Erythroblast (primary cell): ENCODE data around the gene IL21.

Experiments
- DNase-seq, 2 experiments: peaks; one replicate each; lab custom pipeline; 2025; lab: John Stamatoyannopoulos, UW
- GATA1 ChIP-seq: IDR thresholded peaks from 2 replicates; pipeline ENCODE4 v1.6.1; 2011; ENCODE audit warnings: low read depth, mild to moderate bottlenecking, control low read depth, low read length, moderate library complexity
- POLR2A ChIP-seq: IDR thresholded peaks from 2 replicates; pipeline ENCODE4 v1.6.1; 2011; ENCODE audit warnings: mild to moderate bottlenecking, low read length

Gene IL21

GRCh38 chr4:122652379-122652778 lies 31.5 kb upstream of the IL21 start:
- peak; percentile 57 to 63 for DNase-seq
- TF ChIP-seq POLR2A, result no peak

- no peak for TF ChIP-seq POLR2A
- TF ChIP-seq GATA1, result no peak
- no peak for DNase-seq
Measured at GRCh38 chr4:122650148-122650547, 29.3 kb upstream of the IL21 start.

GRCh38 chr4:122647656-122648055 lies 26.8 kb upstream of the IL21 start:
- TF ChIP-seq POLR2A (no peak), GATA1 (no peak)
- no peak for DNase-seq

GRCh38 chr4:122643257-122643656 lies 22.4 kb upstream of the IL21 start:
- no peak for DNase-seq
- no peak for TF ChIP-seq POLR2A
- no peak for TF ChIP-seq GATA1

GRCh38 chr4:122639181-122639580 lies 18.3 kb upstream of the IL21 start:
- no peak for DNase-seq
- TF ChIP-seq POLR2A (no peak), GATA1 (no peak)

DNA sequence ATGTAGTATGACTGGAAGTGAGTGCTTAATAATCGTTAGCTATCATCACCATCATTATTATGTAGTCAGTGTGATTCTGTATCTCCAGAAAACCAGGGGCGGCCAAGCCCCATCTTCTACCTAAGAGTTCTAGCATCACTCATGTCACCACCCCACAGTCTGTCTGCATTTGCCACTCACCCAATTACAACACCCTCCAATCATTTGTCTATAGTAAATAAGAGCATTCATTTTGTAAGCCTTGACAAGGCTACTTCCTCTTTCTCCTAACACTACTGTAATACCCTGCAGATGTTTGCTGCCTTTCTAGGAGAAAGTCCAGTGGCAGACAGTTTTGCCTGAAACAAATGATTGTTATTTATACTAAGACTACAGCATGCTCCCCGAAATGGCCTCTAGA lies 15.8 kb upstream of the IL21 start:
- TF ChIP-seq GATA1, result no peak
- no peak for TF ChIP-seq POLR2A

GRCh38 chr4:122635205-122635604 lies 14.3 kb upstream of the IL21 start:
- no peak for TF ChIP-seq GATA1
- no peak for TF ChIP-seq POLR2A
- no peak for DNase-seq

More for the DNA sequence above, 15.8 kb upstream of the IL21 start:
- DNase-seq, result no peak

DNA sequence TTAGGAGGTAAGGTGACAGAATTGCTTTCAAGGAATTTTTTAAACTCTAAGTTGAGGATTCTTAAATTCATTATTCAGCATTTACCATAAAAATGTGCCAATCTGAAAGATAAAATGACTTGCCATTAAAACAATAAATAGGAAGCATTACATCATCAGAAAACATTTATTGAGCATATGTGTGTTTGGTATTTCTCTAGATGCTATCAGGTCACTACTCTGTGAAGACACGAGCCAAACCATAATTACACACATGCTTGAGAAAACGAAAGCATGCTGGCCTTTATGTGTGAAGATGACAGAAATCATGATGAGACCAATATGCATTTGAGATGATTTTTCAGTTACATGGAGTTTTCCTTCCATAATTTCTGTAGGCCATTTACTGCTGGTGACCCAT lies 12.3 kb upstream of the IL21 start:
- no peak for DNase-seq

DNA sequence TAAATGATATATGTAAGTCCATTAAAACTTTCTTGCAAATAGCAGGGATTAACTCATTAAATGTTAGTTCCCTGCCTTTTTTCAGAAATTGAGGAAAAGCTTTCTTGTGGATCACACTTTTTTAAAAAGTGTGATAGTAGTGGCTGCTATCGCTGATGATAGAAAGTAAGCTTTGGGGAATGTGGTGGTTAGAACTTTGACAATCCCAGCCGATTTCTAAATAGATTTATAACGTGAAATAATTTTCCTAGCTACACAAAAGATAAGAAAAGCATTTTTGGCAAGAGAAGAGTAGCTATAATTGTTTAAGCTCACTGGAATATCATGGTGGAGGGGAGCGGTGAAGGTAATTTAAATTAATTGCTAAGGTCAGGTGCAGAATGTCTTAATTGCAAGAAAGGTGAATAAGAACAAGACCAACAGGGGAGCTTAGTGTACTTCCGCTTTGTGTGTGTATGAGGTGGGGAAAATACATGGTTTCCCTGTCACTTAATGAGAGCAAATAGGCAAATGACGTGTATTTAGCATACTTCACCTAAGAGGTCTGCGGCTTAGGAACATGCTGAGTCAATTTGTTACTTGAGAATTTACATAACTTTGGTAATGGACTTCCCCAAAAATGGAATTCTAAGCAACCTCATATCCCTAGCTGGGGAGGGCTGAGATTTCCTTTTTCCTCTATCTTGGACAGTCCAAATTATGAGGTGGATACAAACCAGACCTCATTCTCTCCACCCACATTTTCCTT lies 11.7 kb upstream of the IL21 start:
- TF ChIP-seq GATA1 (no peak), POLR2A (no peak)
- no peak for DNase-seq

More for the DNA sequence above, 12.3 kb upstream of the IL21 start:
- TF ChIP-seq POLR2A, result no peak
- no peak for TF ChIP-seq GATA1

DNA sequence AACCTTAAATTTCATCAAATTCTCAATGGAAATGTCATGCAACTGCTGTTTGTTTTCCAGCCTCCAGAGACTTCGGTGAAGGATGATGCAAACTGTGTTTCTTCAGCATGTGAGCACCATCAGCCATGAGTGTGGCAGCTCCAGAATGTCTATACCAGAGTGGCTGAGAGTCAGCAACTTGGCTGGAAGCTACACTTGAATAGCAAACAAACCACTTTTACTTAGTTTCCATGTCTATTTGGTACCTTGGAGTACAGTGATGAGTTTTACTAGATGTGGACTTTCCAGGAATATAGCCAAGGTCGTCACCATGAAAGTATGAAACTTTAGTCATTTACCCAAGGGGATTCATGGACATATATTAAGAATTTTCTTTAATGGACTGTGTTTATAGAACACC lies 4.3 kb upstream of the IL21 start:
- TF ChIP-seq POLR2A (no peak), GATA1 (no peak)
- DNase-seq, result no peak

- no peak for DNase-seq
- no peak for TF ChIP-seq GATA1
- TF ChIP-seq POLR2A, result no peak
Measured at GRCh38 chr4:122624205-122624604, 3.3 kb upstream of the IL21 start.

DNA sequence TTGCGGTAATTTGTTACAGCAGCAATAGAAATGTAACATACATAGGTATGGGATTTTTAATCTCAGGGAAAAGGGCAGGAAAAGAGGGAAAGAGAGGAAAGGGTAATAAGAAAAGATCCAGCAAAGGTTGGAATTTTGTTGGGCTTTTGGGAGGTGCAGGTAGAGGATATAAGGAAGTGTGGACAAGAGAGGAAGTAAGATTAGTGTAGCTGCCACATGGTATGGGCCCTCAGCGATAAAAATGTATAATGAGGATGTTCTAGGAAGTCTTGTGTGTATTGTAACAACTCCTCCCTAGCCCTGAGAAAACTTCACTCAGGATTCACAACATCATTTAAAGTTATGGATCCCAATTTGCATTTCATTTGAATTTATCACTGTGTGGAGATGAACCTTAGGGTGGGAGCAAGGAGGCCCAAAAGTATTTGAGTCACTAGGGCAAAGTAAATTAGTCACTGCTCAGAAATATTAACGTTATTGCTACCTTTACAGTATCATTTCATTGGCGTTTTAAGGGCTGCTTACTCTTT lies 2.8 kb upstream of the IL21 start:
- no peak for TF ChIP-seq GATA1
- no peak for TF ChIP-seq POLR2A
- no peak for DNase-seq

GRCh38 chr4:122622400-122622799 lies 1.5 kb upstream of the IL21 start:
- TF ChIP-seq POLR2A (no peak), GATA1 (no peak)
- DNase-seq, result no peak

GRCh38 chr4:122619611-122620010 lies 1.3 kb downstream of the IL21 start:
- no peak for DNase-seq
- TF ChIP-seq GATA1, result no peak
- TF ChIP-seq POLR2A, result no peak
